ENCODE data around the gene LNX1. TPM values are rescaled to one million over a fixed set of nuclear protein-coding genes. Genes with fewer than 3 reads are reported as not detected.

LNX1 gene
- total and polyA plus RNA-seq, 9 of the 15 experiments (the other 6 are each of a cell fraction or from before 2014, with no cell fraction given): 0.40 to 3.6 (median 2.2) TPM

DNA sequence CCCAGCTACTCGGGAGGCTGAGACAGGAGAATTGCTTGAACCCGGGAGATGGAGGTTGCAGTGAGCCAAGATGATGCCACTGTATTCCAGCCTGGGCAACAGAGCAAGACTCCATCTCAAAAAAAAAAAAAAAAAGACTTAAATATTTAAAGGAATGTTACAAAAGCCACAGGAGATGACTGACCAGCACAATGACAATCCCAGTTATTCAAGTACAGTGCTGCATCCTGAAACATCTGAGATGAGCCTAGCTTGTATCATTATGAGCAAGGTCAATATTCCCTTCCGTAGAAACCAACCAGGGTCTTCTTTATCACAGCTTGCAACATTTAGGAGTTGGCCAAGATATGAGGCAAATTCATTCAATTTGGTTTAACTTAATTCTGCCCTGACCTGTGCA lies 38.6 kb downstream of the LNX1 start (continued):
- TF ChIP-seq, protein P1, sequence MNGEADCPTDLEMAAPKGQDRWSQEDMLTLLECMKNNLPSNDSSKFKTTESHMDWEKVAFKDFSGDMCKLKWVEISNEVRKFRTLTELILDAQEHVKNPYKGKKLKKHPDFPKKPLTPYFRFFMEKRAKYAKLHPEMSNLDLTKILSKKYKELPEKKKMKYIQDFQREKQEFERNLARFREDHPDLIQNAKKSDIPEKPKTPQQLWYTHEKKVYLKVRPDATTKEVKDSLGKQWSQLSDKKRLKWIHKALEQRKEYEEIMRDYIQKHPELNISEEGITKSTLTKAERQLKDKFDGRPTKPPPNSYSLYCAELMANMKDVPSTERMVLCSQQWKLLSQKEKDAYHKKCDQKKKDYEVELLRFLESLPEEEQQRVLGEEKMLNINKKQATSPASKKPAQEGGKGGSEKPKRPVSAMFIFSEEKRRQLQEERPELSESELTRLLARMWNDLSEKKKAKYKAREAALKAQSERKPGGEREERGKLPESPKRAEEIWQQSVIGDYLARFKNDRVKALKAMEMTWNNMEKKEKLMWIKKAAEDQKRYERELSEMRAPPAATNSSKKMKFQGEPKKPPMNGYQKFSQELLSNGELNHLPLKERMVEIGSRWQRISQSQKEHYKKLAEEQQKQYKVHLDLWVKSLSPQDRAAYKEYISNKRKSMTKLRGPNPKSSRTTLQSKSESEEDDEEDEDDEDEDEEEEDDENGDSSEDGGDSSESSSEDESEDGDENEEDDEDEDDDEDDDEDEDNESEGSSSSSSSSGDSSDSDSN (IDR thresholded peaks at IDR 0.05; ENCODE audit: borderline replicate concordance in 1 of 2, low read depth in 2 of 2, low read length in 2 of 2): no peak
- TF ChIP-seq ZNF589 (CRISPR knock-in tag; IDR thresholded peaks at IDR 0.05; ENCODE audit: low read depth): no peak
- no peak for TF ChIP-seq OTX1 (CRISPR knock-in tag; IDR thresholded peaks at IDR 0.05)
- no peak for TF ChIP-seq RBBP5 (IDR thresholded peaks at IDR 0.05; ENCODE audit: borderline replicate concordance, insufficient read depth, low read length, poor library complexity, severe bottlenecking)
- TF ChIP-seq NELFE (IDR thresholded peaks at IDR 0.05; ENCODE audit: insufficient read depth, insufficient read length): no peak

DNA sequence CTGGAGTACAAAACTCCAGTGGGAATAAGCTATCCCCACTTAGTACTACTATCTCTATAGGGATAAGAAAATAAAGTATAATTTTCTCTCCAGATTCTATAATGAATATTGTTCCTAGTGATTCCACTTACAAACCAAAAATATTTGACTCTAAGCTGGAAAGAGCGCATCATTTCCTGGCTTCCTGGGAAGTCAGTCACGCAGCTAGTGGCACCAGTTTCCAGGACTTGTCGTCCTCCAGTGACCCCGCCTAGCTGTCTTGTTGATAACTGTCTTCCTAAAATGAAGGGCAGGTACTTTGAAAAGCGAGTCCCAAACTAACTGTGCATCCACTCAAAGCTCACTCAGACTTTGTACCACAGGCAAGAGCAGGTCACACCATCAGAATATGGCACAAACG lies 39.3 kb downstream of the LNX1 start:
- intact Hi-C loops (cut with micrococcal nuclease) (no loop called here), in situ Hi-C loops (cut with MboI) (no loop called here)
- Histone ChIP-seq H3K9ac (ENCODE audit: insufficient read depth in 1 of 2, low read depth in 2 of 2, low read length in 2 of 2) (no peak overlapping the region), H3K36me3 (ENCODE audit: control insufficient read depth, insufficient read depth, low read length) (no peaks in the 10 kb centered on the region), H2AFZ (ENCODE audit: low read depth, low read length) (no peak overlapping the region), H3K4me2 (ENCODE audit: insufficient read depth, low read length) (no peak overlapping the region), H3K79me2 (ENCODE audit: control insufficient read depth, insufficient read depth, low read length) (no peaks in the 10 kb centered on the region), H3K27ac (ENCODE audit: extremely low read depth, low read depth, low read length) (no peak overlapping the region), H3K4me1 (replicated peaks in 1 of 2; ENCODE audit: control insufficient read depth in 2 of 2, insufficient read depth in 2 of 2, low read length in 2 of 2) (peaks cover 0 to 6% of the 10 kb centered on the region in 2 experiments; a peak in 1 of 5 replicates), H3K9me3 (replicated peaks; ENCODE audit: control insufficient read depth, insufficient read depth, low read depth, low read length) (no peaks in the 10 kb centered on the region), H3K9me1 (ENCODE audit: control insufficient read depth, insufficient read depth, low read length) (no peaks in the 10 kb centered on the region), H4K20me1 (replicated peaks; ENCODE audit: control insufficient read depth, insufficient read depth, low read length) (no peaks in the 10 kb centered on the region), H3K4me3 (no peak overlapping the region), H3K27me3 (ENCODE audit: control insufficient read depth in 2 of 2, insufficient read depth in 2 of 2, low read length in 2 of 2) (peaks cover 2 to 8% of the 10 kb centered on the region in 2 experiments; a peak in 2 of 5 replicates)
- ATAC-seq: no peak
- POLR2A ChIA-PET: interaction anchor here (1.3 to 1.7 kb wide), 2 partner anchors 8 to 11 kb away, joined by 3 to 6 read pairs; no protein-coding TSS in a partner anchor
- CTCF ChIA-PET (ENCODE audit: low intra/inter-chr PET ratio): no interaction called here
- BruUV-seq (replicated peaks): no TSS peak
- no peak for DNase-seq (ENCODE audit: extremely low read depth in 1 of 4, low spot score in 3 of 4)
- no peak for FAIRE-seq
- WGBS (ENCODE audit: insufficient coverage, low coverage, missing lambda C conversion rate): 6% methylated on average over 6 of the region's 6 CpGs
- TF ChIP-seq NR4A1 (CRISPR knock-in tag; IDR thresholded peaks at IDR 0.05): no peak
- no peak for TF ChIP-seq NR4A1 (tag; IDR thresholded peaks at IDR 0.05)
